ENCODE measurements around the gene PPP4R3B. TPM values are rescaled to one million over a fixed set of nuclear protein-coding genes. Genes with fewer than 3 reads are reported as not detected.

The PPP4R3B gene
- total RNA-seq, 4 donors from 2014 or later = 81.8 to 106 (median 90.5) TPM

DNA sequence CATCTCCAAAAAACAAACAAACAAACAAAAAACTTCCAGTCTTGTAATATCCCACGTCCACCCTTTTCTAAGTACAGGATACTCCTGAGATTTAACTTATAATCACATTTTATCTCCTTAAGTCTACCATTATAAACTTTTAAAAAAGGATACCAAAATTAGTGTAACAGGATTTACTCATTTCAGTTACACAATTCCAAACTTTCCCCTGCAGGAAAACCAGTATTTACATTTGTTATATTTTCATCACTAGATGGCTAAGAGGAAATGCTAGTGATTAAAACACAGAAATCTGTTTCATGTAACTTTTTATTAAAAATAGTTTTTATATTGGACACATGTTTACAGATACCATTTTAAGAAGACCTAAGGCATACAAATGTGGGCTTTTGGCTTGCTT lies 70.4 kb downstream of the PPP4R3B start:
- intact Hi-C loops (cut with DNase I) = no loop called here
- no peak for DNase-seq (ENCODE audit: extremely low spot score)
- no peak for TF ChIP-seq EP300 (IDR thresholded peaks at IDR 0.05)
- TF ChIP-seq, protein P1, sequence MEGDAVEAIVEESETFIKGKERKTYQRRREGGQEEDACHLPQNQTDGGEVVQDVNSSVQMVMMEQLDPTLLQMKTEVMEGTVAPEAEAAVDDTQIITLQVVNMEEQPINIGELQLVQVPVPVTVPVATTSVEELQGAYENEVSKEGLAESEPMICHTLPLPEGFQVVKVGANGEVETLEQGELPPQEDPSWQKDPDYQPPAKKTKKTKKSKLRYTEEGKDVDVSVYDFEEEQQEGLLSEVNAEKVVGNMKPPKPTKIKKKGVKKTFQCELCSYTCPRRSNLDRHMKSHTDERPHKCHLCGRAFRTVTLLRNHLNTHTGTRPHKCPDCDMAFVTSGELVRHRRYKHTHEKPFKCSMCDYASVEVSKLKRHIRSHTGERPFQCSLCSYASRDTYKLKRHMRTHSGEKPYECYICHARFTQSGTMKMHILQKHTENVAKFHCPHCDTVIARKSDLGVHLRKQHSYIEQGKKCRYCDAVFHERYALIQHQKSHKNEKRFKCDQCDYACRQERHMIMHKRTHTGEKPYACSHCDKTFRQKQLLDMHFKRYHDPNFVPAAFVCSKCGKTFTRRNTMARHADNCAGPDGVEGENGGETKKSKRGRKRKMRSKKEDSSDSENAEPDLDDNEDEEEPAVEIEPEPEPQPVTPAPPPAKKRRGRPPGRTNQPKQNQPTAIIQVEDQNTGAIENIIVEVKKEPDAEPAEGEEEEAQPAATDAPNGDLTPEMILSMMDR (IDR thresholded peaks at IDR 0.05) = no peak
- TF ChIP-seq POLR2AphosphoS5 (IDR thresholded peaks at IDR 0.05) = no peak
- TF ChIP-seq POLR2A (IDR thresholded peaks at IDR 0.05; ENCODE audit: low read depth) = no peak
- Histone ChIP-seq H3K27ac (replicated peaks in 1 of 4) (no peak overlapping the region), H3K36me3 (peaks cover 19 to 85% (median 50%) of the 10 kb centered on the region in 4 donors), H3K4me3 (no peak overlapping the region), H3K4me1 (no peaks in the 10 kb centered on the region), H3K27me3 (no peaks in the 10 kb centered on the region), H3K9me3 (no peaks in the 10 kb centered on the region)
- 84% methylated on average over 1 of the region's 1 CpG for WGBS

DNA sequence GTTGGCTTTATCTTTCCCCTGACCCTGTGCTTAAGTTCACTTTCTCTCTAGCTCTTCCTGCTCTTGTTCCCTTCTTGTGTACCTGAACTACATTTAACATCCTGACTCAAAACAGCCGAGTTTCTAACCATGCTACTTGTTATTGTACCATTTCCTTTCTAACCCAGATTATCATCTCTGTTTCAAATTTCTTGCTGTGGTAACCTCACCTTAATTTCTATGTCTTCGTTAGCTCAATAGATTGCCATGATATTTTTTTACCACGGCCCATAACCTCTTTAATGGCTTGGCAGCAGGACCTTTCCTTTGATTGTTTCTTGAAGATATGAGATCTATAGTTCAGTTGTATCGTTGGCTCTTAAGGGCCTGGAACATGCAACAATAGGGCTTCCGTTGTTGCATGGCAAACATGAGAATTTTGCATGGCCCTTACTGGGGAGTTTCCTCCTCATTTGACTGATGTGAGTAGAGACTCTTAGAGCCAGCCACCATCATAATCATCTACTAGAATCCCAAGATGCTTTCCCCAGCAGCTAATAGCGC lies 86.8 kb downstream of the PPP4R3B start:
- H3K27ac ChIP-seq (replicated peaks in 1 of 4) = no peak overlapping the region
- H3K4me1 ChIP-seq = no peaks in the 10 kb centered on the region
- DNase-seq (ENCODE audit: extremely low spot score) = no peak
- peaks cover 16 to 90% (median 53%) of the 10 kb centered on the region in 4 donors for H3K36me3 ChIP-seq
- intact Hi-C loops (cut with DNase I) = no loop called here
- H3K9me3 ChIP-seq = no peaks in the 10 kb centered on the region
- 86% methylated on average over 6 of the region's 6 CpGs for WGBS
- no peak for TF ChIP-seq POLR2A (IDR thresholded peaks at IDR 0.05; ENCODE audit: low read depth)
- no peak for TF ChIP-seq POLR2AphosphoS5 (IDR thresholded peaks at IDR 0.05)
- TF ChIP-seq EP300 (IDR thresholded peaks at IDR 0.05) = no peak
- TF ChIP-seq, protein P1 (IDR thresholded peaks at IDR 0.05) = no peak
- no peak overlapping the region for H3K4me3 ChIP-seq
- H3K27me3 ChIP-seq = no peaks in the 10 kb centered on the region

DNA sequence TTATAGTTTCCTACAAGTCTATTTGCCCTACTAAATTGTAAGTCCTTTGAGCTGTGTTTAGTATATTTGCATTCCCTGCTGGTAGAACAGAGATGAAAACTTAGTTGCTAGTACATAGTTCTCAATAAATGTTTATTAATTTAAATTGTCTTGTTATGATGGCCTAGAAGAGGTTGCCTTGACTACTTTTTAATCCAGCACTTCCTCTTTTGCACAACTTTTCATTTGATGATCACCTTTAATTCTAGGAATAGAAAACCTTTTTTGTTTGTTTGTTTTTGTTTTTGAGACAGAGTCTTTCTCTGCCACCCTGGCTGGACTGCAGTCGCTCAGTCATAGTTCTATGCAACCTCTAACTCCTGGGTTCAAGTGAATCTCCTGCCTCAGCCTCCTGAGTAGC lies 91.2 kb downstream of the PPP4R3B start:
- no peak for DNase-seq (ENCODE audit: extremely low spot score)
- WGBS = 97% methylated on average over 1 of the region's 1 CpG
- Histone ChIP-seq H3K9me3 (no peaks in the 10 kb centered on the region), H3K27me3 (no peaks in the 10 kb centered on the region), H3K4me1 (peaks cover 0 to 2% (median under 1%) of the 10 kb centered on the region in 4 donors), H3K27ac (replicated peaks in 1 of 4) (no peak overlapping the region), H3K4me3 (no peak overlapping the region), H3K36me3 (peaks cover 32 to 82% (median 57%) of the 10 kb centered on the region in 4 donors)
- intact Hi-C loops (cut with DNase I) = no loop called here
- TF ChIP-seq EP300 (IDR thresholded peaks at IDR 0.05) = no peak
- TF ChIP-seq POLR2A (IDR thresholded peaks at IDR 0.05; ENCODE audit: low read depth) = no peak
- no peak for TF ChIP-seq POLR2AphosphoS5 (IDR thresholded peaks at IDR 0.05)
- TF ChIP-seq, protein P1 (IDR thresholded peaks at IDR 0.05) = no peak

DNA sequence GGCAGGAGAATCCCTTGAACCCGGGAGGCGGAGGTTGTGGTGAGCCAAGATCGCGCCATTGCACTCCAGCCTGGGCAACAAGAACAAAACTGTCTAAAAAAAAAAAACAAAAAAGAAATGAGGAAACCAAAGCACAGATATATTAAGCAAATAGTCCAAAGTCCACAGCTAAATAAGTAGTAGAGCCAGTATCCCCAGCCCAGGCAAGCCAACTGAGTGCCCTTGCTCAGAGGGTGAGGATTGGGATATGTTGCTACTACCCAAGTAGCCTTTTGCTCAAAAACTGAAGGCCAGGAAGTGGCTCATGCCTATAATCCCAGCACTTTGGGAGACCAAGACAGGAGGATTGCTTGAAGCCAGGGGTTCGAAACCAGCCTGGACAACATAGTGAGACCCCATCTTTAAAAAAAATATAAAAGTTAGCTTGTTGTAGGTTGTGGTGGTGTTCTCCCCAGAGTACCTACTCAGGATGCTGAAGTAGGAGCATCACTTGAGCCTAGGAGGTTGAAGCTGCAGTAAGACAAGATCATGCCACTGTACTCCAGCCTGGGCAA lies 92.5 kb downstream of the PPP4R3B start:
- H3K4me3 ChIP-seq = no peak overlapping the region
- H3K4me1 ChIP-seq = peaks cover 6 to 12% (median 10%) of the 10 kb centered on the region in 4 donors
- no peaks in the 10 kb centered on the region for H3K9me3 ChIP-seq
- peaks cover 32 to 70% (median 46%) of the 10 kb centered on the region in 4 donors for H3K36me3 ChIP-seq
- H3K27me3 ChIP-seq = no peaks in the 10 kb centered on the region
- no peak overlapping the region for H3K27ac ChIP-seq (replicated peaks in 1 of 4)
- TF ChIP-seq POLR2AphosphoS5 (IDR thresholded peaks at IDR 0.05) = no peak
- TF ChIP-seq, protein P1 (IDR thresholded peaks at IDR 0.05) = no peak
- WGBS = 100% methylated on average over 5 of the region's 5 CpGs
- DNase-seq (ENCODE audit: extremely low spot score) = no peak
- intact Hi-C loops (cut with DNase I) = no loop called here
